Amygdala (tissue), 56 donors: ENCODE measurements around the gene FOXN3.

Experiments
- DNase-seq, 56 donors: peaks; one replicate each; lab custom pipeline; 2025; lab: John Stamatoyannopoulos, UW

Gene FOXN3

DNA sequence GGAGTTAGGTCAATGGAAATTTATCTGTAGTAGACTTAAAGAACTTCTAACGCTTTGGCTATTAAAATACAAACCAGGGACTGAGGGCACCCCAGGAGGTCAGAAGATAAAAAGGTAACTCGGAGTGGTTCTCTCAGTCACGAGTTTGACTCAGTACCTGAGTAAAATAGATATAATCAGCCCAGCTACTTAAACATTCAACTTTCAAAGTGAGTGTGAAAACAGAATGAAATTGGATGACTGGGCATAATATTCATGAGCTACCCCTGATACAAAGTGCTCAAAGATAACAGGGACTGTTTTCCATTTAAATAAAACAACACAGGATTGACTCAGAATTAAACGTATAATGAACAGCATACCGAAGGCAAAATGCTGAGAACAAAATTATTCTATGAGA is 75.0 kb downstream of the FOXN3 start:
- no peak for DNase-seq

DNA sequence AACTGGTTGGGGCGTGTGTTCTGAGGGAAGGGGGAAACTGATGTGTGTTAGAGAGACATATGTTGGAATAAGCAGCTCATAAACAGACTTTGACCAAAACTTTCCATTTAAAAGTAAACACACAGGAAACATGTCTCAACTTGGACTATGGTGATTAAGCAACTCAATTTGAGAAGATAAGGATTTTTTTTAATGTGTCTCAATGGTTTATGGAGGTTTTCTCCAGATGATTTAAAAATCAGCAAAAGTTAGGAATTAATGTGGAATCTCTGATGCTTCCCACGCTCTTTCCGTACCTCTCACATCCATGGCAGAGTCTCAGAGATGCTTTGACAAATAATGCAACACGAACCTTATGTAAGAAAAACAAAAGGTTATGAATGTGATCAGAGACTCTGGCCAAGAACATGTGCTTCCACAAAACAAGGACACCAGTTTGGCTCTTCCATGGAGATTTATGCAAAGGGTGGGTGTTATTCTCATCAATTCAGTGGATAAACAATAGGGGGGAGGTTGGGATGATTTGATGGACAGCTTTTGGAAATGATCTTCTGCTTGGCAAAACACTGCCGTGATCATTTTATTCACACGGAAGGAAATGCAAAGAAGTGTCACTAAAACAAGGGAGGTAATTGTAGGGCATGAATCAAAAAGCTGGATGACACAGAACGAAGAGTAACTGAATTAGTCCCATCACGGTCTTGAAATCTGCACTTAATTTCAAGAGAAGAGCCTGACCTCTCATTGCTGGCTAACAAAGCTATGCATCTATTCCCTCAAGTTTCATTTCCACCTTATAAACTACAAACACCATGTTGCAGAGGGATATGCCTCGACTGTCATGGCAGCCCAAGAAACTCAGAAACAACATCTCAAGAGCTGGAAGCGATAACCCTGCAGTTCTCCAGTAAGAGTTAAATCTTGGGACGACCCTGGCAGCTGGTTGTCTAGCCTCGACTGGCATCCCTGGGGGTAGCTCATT is 76.5 kb downstream of the FOXN3 start:
- DNase-seq, result no peak

DNA sequence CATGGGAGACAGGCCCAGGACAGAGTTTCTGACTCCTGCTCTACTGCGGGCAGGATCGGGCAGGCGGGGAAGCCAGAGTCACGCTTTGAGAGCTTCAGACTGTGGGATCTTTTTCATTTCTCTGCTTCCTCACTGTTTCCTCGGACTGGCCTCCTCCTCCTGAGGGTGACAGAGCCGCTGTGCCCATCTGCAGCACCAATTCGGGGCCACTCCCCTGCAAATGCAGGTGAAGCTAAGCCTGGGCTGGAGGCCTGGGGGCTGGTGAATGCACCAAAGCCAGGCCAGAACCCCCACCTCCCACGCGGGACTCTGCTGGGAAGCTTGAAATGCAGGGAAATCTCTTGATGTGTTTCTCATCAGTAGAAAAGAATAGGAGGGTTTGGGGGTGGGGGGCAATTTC is 77.5 kb downstream of the FOXN3 start:
- no peak for DNase-seq

DNA sequence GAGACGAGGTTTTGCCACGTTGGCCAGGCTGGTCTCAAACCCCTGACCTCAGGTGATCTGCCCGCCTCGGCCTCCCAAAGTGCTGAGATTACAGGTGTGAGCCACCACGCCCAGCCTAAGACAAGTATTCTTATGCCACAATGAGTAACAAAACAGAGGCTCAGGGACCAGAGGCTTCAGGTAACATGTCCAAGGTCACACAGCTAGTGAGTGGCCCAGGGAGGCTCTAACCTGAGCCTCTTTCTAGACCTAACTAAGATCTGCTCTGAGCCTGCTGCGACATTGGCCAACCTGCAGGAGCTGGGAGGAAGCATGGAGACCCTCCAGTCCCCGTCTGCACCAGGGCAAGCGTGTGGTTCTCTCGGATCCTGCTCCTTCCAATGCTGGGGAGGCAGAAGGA is 77.9 kb downstream of the FOXN3 start:
- DNase-seq, result no peak

DNA sequence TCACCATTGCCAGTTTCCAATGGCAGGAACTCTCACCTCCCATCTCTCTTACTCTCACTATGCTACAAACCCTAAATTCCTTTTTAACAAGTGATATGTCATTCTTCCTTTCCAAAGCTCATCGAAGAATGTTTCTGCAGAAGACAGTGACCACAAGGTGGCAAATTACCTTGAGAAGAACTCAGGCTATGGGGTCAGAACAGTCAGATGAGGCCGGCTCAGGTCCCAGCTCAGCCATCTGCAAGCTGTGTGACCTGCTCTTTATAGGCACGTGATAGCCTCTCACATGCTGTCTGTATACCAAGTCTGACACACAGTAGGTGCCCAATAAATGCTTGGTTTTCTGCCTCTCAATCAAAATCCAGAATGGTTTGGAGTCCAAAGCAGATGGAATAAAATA is 80.7 kb downstream of the FOXN3 start:
- DNase-seq, result no peak

DNA sequence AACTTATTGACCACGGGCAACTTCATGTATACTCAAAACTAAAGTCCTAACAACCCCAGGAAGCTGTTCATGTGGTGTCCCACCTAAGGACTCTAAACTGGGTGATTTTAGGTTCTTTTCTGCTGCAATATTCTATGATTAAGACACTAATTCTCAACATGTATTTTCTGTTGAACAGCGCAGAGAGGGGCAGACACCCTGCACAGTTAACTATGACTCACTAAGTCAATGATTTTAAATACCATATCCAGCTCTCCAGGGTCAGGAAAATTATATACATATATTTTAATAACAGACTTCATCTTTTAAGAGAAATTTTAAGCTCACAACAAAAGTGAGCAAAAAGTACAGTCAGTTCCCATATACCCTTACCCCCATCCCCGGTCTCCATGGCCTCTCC is 85.0 kb downstream of the FOXN3 start:
- no peak for DNase-seq

DNA sequence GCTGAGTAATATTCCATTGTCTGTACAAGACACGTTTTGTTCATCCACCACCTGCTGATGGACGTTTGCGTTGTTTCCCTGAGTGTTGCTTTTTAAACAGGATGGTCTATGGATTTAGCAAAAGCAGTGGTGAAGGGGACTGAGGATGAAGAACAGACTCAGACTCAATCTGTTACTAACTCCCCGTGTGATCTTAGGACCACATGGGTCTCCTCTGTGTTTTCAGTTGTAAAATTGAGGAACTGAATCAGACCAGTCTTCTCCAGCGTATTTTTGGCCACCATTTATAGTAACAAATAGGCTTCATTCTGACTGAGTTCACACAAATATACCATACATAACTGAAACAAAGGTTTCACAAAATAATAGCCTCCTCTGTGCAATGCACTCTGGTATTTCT is 85.6 kb downstream of the FOXN3 start:
- DNase-seq, result no peak

DNA sequence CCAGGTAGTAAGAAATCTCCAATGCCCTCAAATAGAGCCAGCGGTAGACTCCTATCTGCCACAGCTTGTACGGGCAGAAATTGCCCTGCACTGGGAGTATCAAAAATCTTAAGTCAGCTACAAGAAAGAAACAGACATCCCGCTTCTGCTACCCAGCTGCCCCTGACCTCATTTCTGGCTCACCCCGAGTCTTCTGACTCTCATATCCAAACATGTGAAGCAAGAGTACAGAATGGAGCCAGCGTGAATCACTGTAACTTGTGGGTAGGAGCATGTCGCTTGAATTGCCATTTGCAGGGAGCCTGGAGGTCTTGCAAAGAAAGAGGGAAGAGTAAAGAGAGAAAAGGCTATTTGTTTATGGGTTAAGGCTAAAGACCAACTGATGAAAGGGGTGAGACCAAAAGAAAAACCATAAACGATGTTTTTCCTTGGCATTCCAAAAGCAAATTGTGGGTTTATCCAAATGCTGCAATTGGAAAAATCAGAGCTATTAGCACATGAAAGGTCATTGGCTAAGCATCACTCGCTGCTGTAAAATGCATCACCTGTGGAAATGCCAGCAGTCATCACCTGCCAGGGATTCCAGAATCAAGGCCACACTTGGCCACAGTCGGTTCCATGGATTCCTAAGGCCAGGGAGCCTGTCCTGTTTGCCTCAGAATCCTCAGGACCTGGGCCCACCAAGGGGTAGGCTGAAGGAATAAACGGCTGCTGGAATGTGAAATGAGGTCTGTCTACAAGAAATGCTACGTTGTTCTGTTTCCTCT is 86.6 kb downstream of the FOXN3 start:
- DNase-seq, result no peak

DNA sequence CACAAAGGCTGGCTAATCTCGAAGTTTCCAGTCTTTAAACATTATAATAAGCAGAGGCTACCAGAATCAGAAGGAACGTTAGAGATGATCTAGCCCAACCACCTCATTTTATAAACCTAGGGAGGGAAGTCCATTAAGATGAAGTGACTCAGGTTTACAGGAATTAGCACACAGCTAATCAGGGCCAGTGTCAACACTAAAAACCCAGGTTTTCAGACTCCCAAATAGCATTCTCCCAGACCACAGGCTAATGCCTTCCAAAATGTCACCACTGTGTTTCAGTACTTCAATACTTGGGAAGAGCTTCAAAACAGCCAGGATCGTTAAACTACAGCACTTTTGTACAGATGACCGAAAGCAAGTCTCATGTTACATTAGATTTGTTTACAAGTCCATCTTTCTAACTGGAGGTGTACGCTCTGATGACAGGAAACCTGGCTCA is 89.2 kb downstream of the FOXN3 start:
- DNase-seq, result no peak

DNA sequence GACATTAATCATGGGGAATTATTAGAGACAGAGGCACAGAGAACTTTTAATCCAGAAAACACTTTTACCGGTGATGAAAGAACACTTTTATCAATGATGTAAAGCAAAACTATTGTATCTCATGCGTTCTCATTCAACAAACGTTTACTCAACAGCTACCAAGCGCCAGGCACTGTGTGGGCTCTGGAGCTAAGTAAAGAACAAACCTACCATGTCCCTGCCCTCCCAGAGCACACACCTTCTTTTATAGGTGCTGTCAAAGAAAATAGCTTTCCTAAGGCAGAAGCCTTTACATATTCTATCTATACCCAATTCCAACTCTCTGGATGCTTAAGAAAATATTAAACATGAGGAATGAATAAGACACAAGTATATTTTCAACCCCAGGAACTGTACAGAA is 91.1 kb downstream of the FOXN3 start:
- DNase-seq, result no peak

DNA sequence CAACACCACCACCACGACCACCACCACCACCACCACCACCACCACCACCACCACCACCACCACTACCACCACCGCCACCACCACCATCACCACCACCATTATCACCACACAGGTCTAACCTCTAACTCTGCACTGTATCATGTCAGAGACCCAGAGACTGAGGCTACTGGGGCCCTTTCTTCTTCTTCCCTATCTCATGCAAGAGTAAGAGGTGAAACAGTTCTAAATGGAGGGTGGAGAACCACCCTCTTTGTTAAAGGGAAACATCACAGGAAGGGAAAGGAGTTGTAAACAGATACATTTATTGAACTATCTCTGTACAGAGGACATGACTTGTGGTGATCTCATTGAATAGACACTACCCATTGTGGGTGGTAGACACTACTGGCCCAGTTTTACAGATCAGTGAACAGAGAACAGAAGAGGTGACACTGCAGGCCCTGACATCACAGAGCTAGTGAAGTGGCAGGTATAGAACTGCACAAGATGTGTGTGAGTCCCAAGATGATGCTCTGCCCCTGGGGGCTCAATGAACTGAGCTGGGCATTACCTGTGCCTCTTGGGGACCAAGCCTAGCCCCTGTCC is 91.6 kb downstream of the FOXN3 start:
- no peak for DNase-seq

DNA sequence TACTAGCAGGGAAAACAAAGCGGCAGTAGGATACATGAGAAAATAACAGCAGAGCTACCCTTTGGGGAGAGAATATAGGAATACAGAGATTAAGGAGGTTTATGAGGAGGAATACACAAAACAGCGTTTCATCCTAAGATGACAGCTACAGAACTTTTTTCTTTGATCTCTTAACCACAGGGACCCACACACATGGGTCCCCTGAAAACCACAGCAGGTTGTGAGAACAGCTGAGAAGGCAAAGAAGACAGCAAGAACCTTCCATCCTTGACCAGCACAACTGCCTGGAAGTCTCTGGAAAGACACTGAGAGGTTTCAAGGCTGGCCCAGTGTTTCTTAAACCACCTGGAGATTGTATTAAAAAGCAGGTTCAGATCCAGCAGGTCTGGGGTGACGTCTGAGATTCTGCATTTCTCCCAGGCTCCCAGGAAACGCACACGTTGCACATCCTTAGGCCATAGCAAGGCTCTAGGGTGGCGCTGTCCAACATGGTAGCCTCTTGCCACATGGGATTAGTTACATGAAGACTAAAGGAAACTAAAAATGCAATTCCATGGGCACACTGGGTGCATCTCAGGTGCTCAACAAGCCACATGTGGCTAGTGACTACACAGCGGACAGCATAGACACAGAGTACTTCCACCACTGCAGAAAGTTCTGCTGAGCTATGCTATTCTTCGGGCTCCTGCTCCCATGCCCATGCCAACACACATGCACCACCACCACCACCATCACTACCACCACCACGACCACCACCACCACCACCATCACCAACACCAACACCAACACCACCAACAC is 92.3 kb downstream of the FOXN3 start:
- no peak for DNase-seq

DNA sequence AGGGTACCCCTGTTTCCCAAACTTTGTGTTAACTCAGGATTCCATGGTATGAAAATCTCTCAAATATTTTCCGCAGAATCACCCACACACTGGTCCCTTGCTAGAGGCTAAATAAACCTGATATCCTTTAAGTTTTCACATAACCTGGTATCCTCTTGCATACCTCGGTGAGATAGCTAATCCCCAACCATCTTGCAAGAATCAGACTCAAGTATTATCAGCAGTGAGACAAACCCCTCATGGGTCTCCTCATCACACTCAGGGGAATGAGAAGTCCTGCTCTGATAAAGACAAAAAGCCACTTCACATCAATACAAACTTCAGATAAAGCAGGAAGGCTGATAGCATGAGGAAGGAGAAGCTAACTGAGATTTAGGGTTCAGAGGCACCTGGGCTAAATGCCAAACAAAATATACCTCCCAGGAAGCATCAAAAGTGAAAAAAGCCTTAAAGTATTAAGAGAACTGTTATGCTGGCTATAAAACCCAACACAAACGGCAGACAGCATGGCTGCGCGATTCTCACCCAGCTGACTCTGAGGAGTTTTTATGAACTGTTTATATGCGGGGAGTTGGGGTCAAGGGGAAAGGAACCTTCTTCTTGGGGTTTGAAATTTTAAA is 96.5 kb downstream of the FOXN3 start:
- no peak for DNase-seq

DNA sequence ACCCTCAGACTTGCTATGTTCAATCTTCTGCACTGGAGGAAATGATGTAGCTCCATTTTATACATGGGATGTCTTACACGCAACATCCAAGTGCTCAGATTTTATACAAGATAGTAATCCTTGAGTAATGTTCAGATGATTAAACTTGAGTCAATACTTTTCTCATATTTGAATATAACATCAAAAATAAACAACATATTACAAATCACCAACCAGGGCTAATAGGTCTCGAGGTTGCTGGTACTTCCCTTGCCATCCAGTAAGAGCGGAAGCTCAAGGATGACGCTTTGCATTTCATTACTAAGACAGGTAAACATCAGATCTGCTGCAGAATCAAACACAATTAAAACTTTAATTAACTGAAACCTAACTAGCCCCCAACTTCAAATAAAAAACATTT is 97.3 kb downstream of the FOXN3 start:
- no peak for DNase-seq

DNA sequence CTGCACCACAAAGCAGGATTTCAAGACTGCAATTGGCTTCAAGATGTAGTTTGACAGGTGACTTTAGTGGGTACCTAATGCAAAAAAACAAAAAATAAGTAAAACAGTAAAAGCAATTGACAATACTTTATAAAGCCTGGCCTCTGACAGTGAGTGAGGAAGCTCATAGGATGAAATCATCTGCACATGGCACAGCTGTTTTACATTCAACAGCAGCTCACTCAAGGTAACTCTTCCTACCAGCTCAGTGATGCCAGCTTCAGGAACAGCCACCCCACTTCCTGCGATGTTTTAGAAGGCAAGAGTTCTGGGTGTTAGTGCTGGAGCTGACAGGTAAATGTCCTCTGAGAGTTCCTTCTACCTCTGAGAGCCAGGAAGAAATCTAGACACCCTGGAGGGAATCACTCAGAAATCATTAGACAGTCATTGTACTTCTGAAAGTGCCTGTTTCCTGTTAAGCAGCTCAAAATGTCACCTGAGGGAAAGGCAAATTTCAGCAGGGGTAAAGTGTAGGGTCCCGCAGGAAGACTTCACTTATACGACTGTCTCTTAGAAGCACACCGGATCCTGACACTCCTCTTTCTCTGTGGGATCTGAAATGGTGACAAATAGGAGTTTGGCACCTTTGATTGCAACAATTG is 99.9 kb downstream of the FOXN3 start:
- DNase-seq, result no peak

DNA sequence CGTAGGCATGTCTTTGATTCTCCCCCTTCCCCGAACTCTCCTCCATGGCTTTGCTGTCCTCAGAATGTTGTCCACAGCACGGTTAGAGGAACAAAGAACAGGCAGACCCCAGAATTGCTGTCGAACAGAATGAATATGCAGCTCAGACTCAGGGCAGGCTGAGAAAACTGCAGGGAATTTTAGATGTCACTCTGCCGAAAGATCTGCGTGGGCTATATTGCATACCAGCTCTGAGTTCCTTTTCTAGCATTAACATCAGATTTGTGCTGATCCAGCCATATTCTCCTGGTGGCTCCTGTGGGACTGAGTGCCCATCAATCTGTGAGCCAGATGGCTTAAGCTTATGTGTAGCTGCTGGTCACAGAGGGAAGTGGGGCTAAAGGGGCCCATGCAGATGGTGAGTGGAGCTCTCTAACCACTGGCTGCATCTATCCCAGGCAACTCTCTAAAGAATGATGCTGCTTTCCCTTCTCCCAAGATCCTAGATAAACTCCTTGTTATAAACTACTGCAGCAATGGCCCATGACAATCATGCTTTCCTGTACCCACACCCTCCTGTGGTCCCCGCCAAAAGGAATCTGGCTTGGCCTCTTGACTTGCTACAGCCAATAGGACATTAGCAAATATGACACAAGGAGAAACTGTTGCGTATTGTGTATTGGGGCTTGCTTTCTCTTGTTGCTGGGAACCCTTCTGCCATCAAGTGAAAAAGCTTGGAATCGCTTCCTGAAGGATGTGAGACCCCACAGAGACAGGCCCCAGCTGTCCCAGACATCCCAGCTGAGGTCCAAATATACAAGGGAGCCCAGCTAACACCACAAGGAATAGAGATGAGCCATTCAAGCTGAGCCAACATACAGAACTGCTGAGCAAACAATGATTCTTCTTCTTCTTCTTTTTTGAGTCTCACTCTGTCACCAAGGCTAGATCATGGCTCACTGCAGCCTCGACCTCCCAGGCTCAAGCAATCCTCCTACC is 101.3 kb downstream of the FOXN3 start:
- no peak for DNase-seq

DNA sequence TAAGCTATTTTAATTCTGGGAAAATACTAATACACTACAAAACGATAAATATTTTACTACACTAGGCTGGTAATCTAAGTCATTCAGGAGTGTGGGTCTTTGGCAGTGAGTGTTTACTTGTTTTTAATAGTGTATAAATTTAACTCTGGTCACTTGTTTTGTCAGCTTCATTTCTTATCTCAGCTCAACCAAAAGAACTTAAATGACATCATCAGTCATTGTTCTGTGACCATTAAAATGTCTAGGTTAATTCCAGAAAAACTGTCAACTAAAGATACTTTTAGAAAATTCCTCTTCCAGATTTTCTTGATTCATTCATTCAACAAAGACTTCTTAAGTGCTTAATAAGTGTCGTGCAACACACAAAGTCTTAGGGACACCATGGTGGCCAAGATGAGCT is 102.8 kb downstream of the FOXN3 start:
- DNase-seq, result no peak

DNA sequence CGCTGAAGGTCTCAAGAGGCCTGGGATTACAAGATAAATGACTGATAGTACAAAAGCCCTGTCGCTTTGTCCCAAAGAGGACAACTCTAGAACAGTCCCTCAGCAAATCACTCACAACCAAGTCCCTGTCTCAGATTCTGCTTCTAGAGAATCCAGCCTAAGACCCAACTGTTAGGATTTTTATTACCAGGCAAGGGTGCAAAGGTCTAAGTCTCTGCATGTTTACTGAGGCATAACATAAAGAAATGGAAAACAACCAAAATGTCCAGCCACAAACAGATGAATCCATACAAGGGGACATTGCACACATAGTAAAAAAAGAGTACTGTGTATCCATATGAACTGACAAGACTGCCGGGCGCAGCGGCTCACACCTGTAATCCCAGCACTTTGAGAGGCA is 104.1 kb downstream of the FOXN3 start:
- DNase-seq, result no peak
